Tibial nerve (tissue), 4 donors: ENCODE measurements around the gene SETD2.

ENCODE experiments used
- EP300 ChIP-seq, 2 donors: sonication (generic); formaldehyde crosslinking; IDR thresholded peaks; one replicate each; pipeline ENCODE4 v1.6.1; 2017; ENCODE audit warnings: antibody characterized with exemption in 2 of 2, mild to moderate bottlenecking in 1 of 2
- POLR2A ChIP-seq, 2 donors: fragments of 450-650 bp; IDR thresholded peaks; one replicate each; pipeline ENCODE4 v1.6.1; 2017; ENCODE audit warnings: antibody characterized with exemption in 2 of 2, mild to moderate bottlenecking in 2 of 2, moderate library complexity in 2 of 2
- TF ChIP-seq, protein P1 (sequence below), 5 experiments: fragments of 200-600 bp in 3 of 5; fragments of 450-650 bp in 2 of 5; sonication (generic) in 3 of 5; IDR thresholded peaks; one replicate each; pipeline ENCODE4 v1.5.1; 2016 to 2019; ENCODE audit warnings: antibody characterized with exemption in 5 of 5, mild to moderate bottlenecking in 3 of 5, moderate library complexity in 2 of 5

DNA sequence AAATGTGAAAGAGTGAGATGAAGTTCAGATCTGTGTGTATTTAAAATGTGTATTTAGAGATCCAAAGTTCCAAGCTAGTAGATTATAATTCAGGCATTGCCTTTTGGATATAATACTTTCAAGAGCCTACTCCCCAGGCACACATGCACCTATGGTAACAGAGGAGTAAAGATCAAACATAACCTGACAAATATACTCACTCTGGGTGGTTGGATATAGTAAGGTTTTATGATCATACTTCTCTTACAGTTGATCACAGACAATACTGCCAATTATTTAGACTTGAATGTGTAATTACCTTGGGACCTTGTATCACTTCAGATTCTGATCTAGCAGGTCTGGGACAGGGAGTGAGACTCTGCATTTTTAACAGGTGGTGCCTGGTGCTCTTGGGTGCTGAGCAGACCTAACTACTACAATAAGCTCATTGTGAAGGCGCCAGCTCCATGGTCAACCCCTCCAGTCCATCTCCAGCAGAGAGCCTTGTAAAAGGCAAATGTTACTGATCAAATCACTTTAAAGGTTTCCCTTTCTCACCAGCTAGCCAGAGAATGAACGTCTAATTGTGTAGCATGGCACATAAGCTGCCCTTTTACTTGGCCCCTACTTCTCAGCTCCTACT lies 128.9 kb downstream of the SETD2 start:
- TF ChIP-seq, protein P1, sequence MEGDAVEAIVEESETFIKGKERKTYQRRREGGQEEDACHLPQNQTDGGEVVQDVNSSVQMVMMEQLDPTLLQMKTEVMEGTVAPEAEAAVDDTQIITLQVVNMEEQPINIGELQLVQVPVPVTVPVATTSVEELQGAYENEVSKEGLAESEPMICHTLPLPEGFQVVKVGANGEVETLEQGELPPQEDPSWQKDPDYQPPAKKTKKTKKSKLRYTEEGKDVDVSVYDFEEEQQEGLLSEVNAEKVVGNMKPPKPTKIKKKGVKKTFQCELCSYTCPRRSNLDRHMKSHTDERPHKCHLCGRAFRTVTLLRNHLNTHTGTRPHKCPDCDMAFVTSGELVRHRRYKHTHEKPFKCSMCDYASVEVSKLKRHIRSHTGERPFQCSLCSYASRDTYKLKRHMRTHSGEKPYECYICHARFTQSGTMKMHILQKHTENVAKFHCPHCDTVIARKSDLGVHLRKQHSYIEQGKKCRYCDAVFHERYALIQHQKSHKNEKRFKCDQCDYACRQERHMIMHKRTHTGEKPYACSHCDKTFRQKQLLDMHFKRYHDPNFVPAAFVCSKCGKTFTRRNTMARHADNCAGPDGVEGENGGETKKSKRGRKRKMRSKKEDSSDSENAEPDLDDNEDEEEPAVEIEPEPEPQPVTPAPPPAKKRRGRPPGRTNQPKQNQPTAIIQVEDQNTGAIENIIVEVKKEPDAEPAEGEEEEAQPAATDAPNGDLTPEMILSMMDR (IDR thresholded peaks at IDR 0.05): no peak
- TF ChIP-seq POLR2A (IDR thresholded peaks at IDR 0.05) (no peak), EP300 (IDR thresholded peaks at IDR 0.05) (no peak)
